ENCODE data around the gene GLP2R.

GLP2R gene

DNA sequence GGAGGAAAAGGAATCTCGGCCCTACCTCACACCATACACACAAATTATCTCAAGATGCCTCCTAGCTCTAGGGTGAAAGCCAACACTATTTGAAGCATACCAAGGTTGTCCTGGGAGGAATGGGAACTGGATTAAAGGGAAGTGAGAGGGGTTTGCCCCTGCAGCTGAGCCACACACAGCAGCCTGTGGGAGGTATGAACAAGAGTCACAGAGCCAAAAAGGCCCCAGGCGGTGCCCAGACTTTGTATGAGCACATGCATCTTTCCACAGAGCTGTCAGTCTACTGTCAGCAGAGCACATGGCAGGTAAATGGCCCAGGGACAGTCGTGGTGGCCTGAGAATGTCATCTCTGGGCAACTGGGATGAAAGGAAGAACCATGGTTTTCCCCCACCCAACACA lies 110.4 kb downstream of the GLP2R start:
- Histone ChIP-seq H3K27ac (no peak overlapping the region), H3K27me3 (no peaks in the 10 kb centered on the region), H3K9me3 (no peaks in the 10 kb centered on the region), H3K36me3 (peaks cover 98% of the 10 kb centered on the region), H3K4me1 (ENCODE audit: control insufficient read depth in 1 of 2, insufficient read depth in 1 of 2, low read depth in 1 of 2, low read length in 1 of 2) (peaks cover 6% of the 10 kb centered on the region in 2 experiments), H3K4me3 (ENCODE audit: low read depth in 1 of 2, low read length in 1 of 2) (no peak overlapping the region)
- no peak for TF ChIP-seq CTCF (IDR thresholded peaks at IDR 0.05)

DNA sequence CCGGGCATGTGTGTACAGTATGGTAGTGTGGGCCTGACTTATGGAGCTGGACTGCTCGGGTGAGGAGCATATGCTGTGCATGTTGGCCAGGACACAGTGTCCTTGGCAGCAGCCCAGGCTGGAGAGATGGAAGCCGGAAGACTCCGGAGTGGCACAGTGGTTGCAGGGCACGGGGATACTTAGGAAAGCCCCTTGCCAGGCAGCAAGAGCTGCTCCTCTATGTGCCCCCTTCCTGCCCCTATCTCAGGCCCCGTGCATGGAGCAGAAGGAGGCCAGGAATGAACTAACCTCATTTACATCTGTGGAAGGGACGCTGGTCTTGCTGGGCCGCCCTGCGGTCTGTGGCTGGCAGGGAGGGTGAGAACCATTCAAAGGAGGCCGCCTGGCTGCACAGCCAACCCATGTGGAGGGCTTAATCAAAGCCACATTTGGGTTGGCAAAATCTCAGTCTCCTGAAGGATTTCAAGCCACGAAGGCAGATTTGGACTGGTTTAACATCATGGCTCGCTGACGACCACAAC lies 111.6 kb downstream of the GLP2R start:
- Histone ChIP-seq H3K27me3 (no peaks in the 10 kb centered on the region), H3K27ac (no peak overlapping the region), H3K4me1 (ENCODE audit: control insufficient read depth in 1 of 2, insufficient read depth in 1 of 2, low read depth in 1 of 2, low read length in 1 of 2) (peaks cover 0 to 3% of the 10 kb centered on the region in 2 experiments), H3K4me3 (ENCODE audit: low read depth in 1 of 2, low read length in 1 of 2) (no peak overlapping the region), H3K36me3 (peaks cover 99% of the 10 kb centered on the region), H3K9me3 (no peaks in the 10 kb centered on the region)
- no peak for TF ChIP-seq CTCF (IDR thresholded peaks at IDR 0.05)

GRCh38 chr17:9937901-9938300 lies 112.2 kb downstream of the GLP2R start:
- H3K4me3 ChIP-seq (ENCODE audit: low read depth in 1 of 2, low read length in 1 of 2): no peak overlapping the region
- no peaks in the 10 kb centered on the region for H3K27me3 ChIP-seq
- no peak overlapping the region for H3K27ac ChIP-seq
- no peaks in the 10 kb centered on the region for H3K9me3 ChIP-seq
- peaks cover 0 to 6% of the 10 kb centered on the region in 2 experiments for H3K4me1 ChIP-seq (ENCODE audit: control insufficient read depth in 1 of 2, insufficient read depth in 1 of 2, low read depth in 1 of 2, low read length in 1 of 2)
- TF ChIP-seq CTCF (IDR thresholded peaks at IDR 0.05): no peak
- peaks cover 99% of the 10 kb centered on the region for H3K36me3 ChIP-seq

GRCh38 chr17:9938764-9939163 lies 113.0 kb downstream of the GLP2R start:
- peaks cover 99% of the 10 kb centered on the region for H3K36me3 ChIP-seq

GRCh38 chr17:9940841-9941240 lies 115.1 kb downstream of the GLP2R start:
- Histone ChIP-seq H3K4me1 (ENCODE audit: control insufficient read depth in 1 of 2, insufficient read depth in 1 of 2, low read depth in 1 of 2, low read length in 1 of 2) (peaks cover 2 to 8% of the 10 kb centered on the region in 2 experiments), H3K36me3 (peaks cover 99% of the 10 kb centered on the region), H3K9me3 (no peaks in the 10 kb centered on the region), H3K27ac (no peak overlapping the region), H3K27me3 (no peaks in the 10 kb centered on the region), H3K4me3 (ENCODE audit: low read depth in 1 of 2, low read length in 1 of 2) (no peak overlapping the region)
- TF ChIP-seq CTCF (IDR thresholded peaks at IDR 0.05): no peak

More at GRCh38 chr17:9938764-9939163, 113.0 kb downstream of the GLP2R start:
- H3K4me1 ChIP-seq (ENCODE audit: control insufficient read depth in 1 of 2, insufficient read depth in 1 of 2, low read depth in 1 of 2, low read length in 1 of 2): peaks cover under 1 to 8% of the 10 kb centered on the region in 2 experiments
- TF ChIP-seq CTCF (IDR thresholded peaks at IDR 0.05): no peak
- H3K27ac ChIP-seq: no peak overlapping the region
- H3K9me3 ChIP-seq: no peaks in the 10 kb centered on the region
- H3K4me3 ChIP-seq (ENCODE audit: low read depth in 1 of 2, low read length in 1 of 2): no peak overlapping the region
- no peaks in the 10 kb centered on the region for H3K27me3 ChIP-seq
